ENCODE measurements around the gene B3GNT7. TPM values are rescaled to one million over a fixed set of nuclear protein-coding genes. Genes with fewer than 3 reads are reported as not detected.

Gene B3GNT7
- total and polyA plus RNA-seq, 2 experiments from 2014 or later, result 44.2 to 89.4 TPM

DNA sequence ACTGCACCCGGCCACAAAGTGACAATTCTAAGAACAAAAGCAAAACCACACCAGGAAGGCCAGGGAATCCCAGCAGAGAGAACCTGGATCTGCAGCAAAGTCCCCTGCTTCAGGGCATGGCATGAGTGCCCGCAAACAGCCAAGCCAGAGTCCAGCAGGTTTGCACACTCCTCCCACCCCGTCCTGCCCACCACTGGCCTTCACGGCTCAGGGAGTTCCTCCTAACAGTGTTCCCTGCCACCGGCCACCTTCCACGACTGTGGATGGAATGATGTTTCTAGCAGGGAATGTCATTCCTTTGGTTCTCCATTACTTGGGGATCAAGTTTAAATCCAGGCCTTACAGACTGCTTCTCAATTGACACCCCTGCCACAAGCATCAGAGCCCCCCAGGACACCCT is 42.0 kb upstream of the B3GNT7 start (continued):
- TF ChIP-seq JUNB (IDR thresholded peaks at IDR 0.05; ENCODE audit: unreplicated experiment), result no peak
- no peak for TF ChIP-seq ZNF114 (CRISPR knock-in tag; IDR thresholded peaks at IDR 0.05)
- no peak for TF ChIP-seq EZH2phosphoT487 (IDR thresholded peaks at IDR 0.05; ENCODE audit: unreplicated experiment)
- no peak for TF ChIP-seq ZNF331 (CRISPR knock-in tag; IDR thresholded peaks at IDR 0.05; ENCODE audit: low read depth)
- TF ChIP-seq, protein P1, sequence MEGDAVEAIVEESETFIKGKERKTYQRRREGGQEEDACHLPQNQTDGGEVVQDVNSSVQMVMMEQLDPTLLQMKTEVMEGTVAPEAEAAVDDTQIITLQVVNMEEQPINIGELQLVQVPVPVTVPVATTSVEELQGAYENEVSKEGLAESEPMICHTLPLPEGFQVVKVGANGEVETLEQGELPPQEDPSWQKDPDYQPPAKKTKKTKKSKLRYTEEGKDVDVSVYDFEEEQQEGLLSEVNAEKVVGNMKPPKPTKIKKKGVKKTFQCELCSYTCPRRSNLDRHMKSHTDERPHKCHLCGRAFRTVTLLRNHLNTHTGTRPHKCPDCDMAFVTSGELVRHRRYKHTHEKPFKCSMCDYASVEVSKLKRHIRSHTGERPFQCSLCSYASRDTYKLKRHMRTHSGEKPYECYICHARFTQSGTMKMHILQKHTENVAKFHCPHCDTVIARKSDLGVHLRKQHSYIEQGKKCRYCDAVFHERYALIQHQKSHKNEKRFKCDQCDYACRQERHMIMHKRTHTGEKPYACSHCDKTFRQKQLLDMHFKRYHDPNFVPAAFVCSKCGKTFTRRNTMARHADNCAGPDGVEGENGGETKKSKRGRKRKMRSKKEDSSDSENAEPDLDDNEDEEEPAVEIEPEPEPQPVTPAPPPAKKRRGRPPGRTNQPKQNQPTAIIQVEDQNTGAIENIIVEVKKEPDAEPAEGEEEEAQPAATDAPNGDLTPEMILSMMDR (conservative IDR thresholded peaks at IDR 0.05; ENCODE audit: low read depth in 2 of 2), result no peak
- TF ChIP-seq, protein P2, sequence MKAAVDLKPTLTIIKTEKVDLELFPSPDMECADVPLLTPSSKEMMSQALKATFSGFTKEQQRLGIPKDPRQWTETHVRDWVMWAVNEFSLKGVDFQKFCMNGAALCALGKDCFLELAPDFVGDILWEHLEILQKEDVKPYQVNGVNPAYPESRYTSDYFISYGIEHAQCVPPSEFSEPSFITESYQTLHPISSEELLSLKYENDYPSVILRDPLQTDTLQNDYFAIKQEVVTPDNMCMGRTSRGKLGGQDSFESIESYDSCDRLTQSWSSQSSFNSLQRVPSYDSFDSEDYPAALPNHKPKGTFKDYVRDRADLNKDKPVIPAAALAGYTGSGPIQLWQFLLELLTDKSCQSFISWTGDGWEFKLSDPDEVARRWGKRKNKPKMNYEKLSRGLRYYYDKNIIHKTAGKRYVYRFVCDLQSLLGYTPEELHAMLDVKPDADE (IDR thresholded peaks at IDR 0.05), result no peak
- no peak for TF ChIP-seq CREB1 (CRISPR knock-in tag; IDR thresholded peaks at IDR 0.05; ENCODE audit: low read depth)

DNA sequence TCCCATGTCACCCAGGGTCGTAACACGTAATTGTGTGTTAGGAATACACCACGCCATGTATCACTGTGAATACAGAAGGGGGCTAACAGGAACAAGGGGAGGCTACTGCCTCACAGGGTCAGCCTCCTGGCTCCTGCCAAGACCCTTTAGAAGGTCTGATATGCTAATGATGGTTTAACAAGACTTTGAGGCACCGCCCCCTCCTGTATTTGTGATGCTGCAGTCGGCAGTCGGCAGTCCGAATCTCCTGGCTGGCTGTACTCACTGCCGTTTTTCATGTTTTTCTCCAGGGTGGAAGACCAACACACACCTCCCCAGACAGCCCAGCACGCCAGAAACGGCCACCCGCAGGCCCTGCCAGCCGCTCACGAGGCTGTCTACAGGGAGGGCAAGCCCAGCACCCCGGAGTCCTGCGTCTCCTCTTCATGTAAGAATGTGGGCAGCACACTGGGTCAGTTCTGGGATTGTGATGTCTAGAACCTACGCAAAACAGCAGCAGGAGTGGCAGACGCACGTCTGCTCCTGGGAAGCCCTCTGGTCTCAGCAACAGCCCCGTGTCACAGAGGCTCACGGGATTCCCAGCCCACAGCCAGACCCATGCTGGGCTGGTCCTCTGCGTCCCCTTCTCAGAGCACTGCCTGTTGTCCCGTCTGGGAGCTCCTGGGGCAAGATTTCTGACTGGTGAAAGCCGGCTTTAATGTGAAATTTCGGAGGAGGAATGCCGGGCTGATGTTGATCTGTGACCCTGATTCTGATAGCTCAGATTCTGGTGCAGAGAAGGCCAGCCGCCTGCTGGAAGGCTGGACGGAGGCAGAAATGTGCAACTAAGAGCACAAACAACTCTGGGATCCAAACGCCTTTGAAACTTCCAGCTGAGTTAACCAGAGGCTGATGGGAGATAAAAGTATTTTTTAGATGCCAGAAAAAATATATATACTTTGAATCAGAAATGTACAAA is 39.7 kb upstream of the B3GNT7 start:
- no peak overlapping the region for H3K4me3 Mint-ChIP-seq

More for the DNA sequence above, 39.7 kb upstream of the B3GNT7 start:
- Mint-ChIP-seq H3K27me3 (ENCODE audit: insufficient read depth, low read depth, poor library complexity) (peaks cover 2% of the 10 kb centered on the region), H3K4me1 (peaks cover 32% of the 10 kb centered on the region), H3K36me3 (ENCODE audit: low read depth) (peaks cover under 1% of the 10 kb centered on the region), H3K27ac (peak overlapping the region; percentile 86), H3K9me3 (no peaks in the 10 kb centered on the region)
- ATAC-seq, result peak; percentile 31
- Histone ChIP-seq H4K20me1 (replicated peaks; ENCODE audit: insufficient read depth) (no peaks in the 10 kb centered on the region), H3K27me3 (ENCODE audit: insufficient read depth) (no peaks in the 10 kb centered on the region), H3K4me3 (no peak overlapping the region), H3F3A (replicated peaks; ENCODE audit: low read depth) (no peaks in the 10 kb centered on the region), H3K79me2 (replicated peaks; ENCODE audit: insufficient read depth) (no peaks in the 10 kb centered on the region), H3K4me1 (ENCODE audit: insufficient read depth) (peaks cover 19% of the 10 kb centered on the region), H2AFZ (no peak overlapping the region), H3K4me2 (no peak overlapping the region), H3K27ac (ENCODE audit: low read depth) (peak overlapping the region; percentile 12), H3K9me2 (ENCODE audit: insufficient read depth) (0 out of 2 replicates have a peak, but pooled peaks cover 6% of the 10 kb centered on the region), H3K36me3 (ENCODE audit: insufficient read depth) (no peaks in the 10 kb centered on the region; the same call in 1 of the 2 replicates)
- no peak for TF ChIP-seq ZNF114 (CRISPR knock-in tag; IDR thresholded peaks at IDR 0.05)
- TF ChIP-seq JUNB (IDR thresholded peaks at IDR 0.05; ENCODE audit: unreplicated experiment), result no peak
- no peak for TF ChIP-seq ZNF331 (CRISPR knock-in tag; IDR thresholded peaks at IDR 0.05; ENCODE audit: low read depth)
- no peak for TF ChIP-seq EZH2 (IDR thresholded peaks at IDR 0.05; ENCODE audit: low read depth, unreplicated experiment)
- TF ChIP-seq, protein P3, sequence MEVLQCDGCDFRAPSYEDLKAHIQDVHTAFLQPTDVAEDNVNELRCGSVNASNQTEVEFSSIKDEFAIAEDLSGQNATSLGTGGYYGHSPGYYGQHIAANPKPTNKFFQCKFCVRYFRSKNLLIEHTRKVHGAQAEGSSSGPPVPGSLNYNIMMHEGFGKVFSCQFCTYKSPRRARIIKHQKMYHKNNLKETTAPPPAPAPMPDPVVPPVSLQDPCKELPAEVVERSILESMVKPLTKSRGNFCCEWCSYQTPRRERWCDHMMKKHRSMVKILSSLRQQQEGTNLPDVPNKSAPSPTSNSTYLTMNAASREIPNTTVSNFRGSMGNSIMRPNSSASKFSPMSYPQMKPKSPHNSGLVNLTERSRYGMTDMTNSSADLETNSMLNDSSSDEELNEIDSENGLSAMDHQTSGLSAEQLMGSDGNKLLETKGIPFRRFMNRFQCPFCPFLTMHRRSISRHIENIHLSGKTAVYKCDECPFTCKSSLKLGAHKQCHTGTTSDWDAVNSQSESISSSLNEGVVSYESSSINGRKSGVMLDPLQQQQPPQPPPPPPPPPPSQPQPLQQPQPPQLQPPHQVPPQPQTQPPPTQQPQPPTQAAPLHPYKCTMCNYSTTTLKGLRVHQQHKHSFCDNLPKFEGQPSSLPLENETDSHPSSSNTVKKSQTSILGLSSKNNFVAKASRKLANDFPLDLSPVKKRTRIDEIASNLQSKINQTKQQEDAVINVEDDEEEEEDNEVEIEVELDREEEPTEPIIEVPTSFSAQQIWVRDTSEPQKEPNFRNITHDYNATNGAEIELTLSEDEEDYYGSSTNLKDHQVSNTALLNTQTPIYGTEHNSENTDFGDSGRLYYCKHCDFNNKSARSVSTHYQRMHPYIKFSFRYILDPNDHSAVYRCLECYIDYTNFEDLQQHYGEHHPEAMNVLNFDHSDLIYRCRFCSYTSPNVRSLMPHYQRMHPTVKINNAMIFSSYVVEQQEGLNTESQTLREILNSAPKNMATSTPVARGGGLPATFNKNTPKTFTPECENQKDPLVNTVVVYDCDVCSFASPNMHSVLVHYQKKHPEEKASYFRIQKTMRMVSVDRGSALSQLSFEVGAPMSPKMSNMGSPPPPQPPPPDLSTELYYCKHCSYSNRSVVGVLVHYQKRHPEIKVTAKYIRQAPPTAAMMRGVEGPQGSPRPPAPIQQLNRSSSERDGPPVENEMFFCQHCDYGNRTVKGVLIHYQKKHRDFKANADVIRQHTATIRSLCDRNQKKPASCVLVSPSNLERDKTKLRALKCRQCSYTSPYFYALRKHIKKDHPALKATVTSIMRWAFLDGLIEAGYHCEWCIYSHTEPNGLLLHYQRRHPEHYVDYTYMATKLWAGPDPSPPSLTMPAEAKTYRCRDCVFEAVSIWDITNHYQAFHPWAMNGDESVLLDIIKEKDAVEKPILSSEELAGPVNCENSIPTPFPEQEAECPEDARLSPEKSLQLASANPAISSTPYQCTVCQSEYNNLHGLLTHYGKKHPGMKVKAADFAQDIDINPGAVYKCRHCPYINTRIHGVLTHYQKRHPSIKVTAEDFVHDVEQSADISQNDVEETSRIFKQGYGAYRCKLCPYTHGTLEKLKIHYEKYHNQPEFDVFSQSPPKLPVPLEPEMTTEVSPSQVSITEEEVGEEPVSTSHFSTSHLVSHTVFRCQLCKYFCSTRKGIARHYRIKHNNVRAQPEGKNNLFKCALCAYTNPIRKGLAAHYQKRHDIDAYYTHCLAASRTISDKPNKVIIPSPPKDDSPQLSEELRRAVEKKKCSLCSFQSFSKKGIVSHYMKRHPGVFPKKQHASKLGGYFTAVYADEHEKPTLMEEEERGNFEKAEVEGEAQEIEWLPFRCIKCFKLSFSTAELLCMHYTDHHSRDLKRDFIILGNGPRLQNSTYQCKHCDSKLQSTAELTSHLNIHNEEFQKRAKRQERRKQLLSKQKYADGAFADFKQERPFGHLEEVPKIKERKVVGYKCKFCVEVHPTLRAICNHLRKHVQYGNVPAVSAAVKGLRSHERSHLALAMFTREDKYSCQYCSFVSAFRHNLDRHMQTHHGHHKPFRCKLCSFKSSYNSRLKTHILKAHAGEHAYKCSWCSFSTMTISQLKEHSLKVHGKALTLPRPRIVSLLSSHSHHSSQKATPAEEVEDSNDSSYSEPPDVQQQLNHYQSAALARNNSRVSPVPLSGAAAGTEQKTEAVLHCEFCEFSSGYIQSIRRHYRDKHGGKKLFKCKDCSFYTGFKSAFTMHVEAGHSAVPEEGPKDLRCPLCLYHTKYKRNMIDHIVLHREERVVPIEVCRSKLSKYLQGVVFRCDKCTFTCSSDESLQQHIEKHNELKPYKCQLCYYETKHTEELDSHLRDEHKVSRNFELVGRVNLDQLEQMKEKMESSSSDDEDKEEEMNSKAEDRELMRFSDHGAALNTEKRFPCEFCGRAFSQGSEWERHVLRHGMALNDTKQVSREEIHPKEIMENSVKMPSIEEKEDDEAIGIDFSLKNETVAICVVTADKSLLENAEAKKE (CRISPR knock-in tag; IDR thresholded peaks at IDR 0.05), result no peak
- no peak for TF ChIP-seq POLR2AphosphoS5 (IDR thresholded peaks at IDR 0.05; ENCODE audit: low read depth)
- no peak for TF ChIP-seq STAT1 (IDR thresholded peaks at IDR 0.05; ENCODE audit: unreplicated experiment)
- TF ChIP-seq, protein P2 (IDR thresholded peaks at IDR 0.05), result no peak
- no peak for TF ChIP-seq CREB1 (CRISPR knock-in tag; IDR thresholded peaks at IDR 0.05; ENCODE audit: low read depth)
- no peak for DNase-seq (ENCODE audit: low spot score)
